ENCODE results near the gene ZNF74. TPM values are rescaled to one million over a fixed set of nuclear protein-coding genes. Genes with fewer than 3 reads are reported as not detected.

ZNF74 gene
- total RNA-seq, 1 donor from 2014 or later, result 54.2 TPM

DNA sequence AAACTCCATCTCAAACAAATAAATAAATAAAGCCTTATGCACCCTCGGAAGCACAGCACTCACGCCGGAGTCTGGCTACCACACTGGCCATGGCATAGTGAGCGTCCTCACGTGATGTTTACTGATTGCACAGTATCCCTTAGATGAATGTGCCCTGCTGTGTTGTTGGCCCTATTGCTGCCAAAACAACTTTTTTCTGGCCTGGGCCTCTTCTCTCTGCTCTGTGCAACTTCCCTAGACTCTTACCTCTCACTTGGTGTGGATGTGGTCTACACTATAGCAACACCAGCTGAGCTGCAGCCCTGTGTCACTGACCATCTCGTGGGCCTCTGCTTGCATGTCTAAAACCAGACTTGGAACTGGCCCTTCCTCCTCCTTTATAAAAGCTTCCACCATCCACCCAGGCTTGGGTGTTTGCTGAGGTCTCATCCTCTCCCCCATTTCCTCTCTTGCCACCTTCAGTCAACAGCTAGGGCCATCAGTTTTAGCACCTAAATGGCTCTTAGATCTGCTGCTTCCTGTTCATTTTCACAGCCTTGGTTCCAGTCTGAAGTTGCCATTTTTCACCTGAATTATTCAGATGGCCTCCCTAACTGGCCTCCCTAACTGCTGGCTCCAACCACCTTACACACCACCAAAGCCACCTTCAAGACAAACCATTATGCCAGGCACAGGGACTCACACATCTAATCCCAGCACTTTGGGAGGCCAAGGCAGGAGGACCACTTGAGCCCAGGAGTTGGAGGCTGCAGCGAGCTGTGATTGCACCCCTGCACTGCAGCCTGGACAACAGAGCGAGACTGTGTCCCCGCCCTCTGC, 9.2 kb downstream of the ZNF74 start:
- Mint-ChIP-seq H3K27me3 (ENCODE audit: low read depth) (no peaks in the 10 kb centered on the region), H3K4me3 (no peak overlapping the region), H3K4me1 (peaks cover 7% of the 10 kb centered on the region), H3K9me3 (no peaks in the 10 kb centered on the region), H3K36me3 (ENCODE audit: low read depth) (peaks cover 5% of the 10 kb centered on the region), H3K27ac (ENCODE audit: unreplicated experiment) (no peak overlapping the region)
- no peak for DNase-seq (ENCODE audit: low read depth, low spot score)
- TF ChIP-seq, protein P1, sequence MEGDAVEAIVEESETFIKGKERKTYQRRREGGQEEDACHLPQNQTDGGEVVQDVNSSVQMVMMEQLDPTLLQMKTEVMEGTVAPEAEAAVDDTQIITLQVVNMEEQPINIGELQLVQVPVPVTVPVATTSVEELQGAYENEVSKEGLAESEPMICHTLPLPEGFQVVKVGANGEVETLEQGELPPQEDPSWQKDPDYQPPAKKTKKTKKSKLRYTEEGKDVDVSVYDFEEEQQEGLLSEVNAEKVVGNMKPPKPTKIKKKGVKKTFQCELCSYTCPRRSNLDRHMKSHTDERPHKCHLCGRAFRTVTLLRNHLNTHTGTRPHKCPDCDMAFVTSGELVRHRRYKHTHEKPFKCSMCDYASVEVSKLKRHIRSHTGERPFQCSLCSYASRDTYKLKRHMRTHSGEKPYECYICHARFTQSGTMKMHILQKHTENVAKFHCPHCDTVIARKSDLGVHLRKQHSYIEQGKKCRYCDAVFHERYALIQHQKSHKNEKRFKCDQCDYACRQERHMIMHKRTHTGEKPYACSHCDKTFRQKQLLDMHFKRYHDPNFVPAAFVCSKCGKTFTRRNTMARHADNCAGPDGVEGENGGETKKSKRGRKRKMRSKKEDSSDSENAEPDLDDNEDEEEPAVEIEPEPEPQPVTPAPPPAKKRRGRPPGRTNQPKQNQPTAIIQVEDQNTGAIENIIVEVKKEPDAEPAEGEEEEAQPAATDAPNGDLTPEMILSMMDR (conservative IDR thresholded peaks at IDR 0.05), result no peak

DNA sequence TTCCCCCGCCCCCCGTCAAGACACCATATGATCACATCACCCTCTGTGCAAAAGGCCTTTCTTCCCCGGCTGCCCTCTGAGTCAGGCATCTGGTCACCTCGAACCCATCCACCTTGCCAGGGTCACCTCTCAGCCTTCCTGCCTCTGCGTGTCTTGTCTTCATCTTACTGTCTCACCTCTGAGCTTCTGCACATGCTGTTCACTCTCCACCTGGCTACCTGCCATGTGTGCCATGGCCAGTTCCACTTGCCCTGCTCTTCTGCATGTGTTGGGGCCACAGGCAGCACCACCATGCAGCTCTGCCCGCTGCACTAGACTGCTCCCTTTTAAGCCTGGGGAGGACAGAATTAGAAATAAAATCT, 9.8 kb downstream of the ZNF74 start:
- TF ChIP-seq, protein P1 (conservative IDR thresholded peaks at IDR 0.05), result no peak
- no peak for DNase-seq (ENCODE audit: low read depth, low spot score)
- no peak overlapping the region for H3K27ac Mint-ChIP-seq (ENCODE audit: unreplicated experiment)
- no peak overlapping the region for H3K4me3 Mint-ChIP-seq
- no peaks in the 10 kb centered on the region for H3K27me3 Mint-ChIP-seq (ENCODE audit: low read depth)
- peaks cover 1% of the 10 kb centered on the region for H3K4me1 Mint-ChIP-seq
- peaks cover 5% of the 10 kb centered on the region for H3K36me3 Mint-ChIP-seq (ENCODE audit: low read depth)
- no peaks in the 10 kb centered on the region for H3K9me3 Mint-ChIP-seq

DNA sequence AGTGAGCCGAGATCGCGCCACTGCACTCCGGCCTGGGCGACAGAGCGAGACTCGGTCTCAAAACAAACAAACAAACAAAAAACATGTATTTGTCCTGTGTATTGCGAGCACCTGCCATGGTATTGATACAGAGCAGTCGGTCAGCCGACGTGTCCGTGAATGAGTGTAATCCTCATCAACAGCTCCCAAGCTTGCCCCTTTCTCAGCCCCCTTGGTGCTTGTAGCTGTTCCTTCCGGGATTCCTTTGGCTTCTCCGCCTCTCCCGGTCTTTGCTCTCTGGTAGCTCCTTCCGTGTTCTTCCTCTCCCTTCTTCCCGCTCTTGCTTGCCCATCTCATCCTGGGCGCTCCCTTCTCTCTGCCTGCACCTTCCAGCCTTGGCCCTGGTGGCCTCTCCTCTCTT, 10.9 kb downstream of the ZNF74 start:
- no peaks in the 10 kb centered on the region for H3K9me3 Mint-ChIP-seq

DNA sequence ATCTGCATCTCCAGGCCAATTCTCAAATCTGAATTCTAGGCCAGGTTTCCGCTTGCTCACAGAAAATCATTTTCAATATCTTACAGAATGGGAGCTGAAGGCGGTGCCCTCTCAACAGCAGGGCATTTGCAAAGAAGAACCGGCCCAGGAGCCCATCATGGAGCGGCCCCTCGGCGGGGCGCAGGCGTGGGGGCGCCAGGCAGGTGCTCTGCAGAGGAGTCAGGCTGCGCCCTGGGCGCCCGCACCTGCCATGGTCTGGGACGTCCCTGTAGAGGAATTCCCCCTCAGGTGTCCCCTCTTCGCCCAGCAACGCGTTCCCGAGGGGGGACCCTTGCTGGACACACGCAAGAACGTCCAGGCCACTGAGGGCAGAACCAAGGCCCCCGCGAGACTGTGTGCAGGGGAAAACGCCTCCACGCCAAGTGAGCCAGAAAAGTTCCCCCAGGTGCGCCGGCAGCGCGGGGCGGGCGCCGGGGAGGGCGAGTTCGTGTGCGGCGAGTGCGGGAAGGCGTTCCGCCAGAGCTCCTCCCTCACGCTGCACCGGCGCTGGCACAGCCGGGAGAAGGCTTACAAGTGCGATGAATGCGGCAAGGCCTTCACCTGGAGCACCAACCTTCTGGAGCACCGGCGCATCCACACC, 11.5 kb downstream of the ZNF74 start:
- no peak overlapping the region for H3K4me3 Mint-ChIP-seq
- TF ChIP-seq, protein P1 (conservative IDR thresholded peaks at IDR 0.05), result no peak
- H3K36me3 Mint-ChIP-seq (ENCODE audit: low read depth), result peaks cover 3% of the 10 kb centered on the region
- no peaks in the 10 kb centered on the region for H3K4me1 Mint-ChIP-seq
- H3K9me3 Mint-ChIP-seq, result no peaks in the 10 kb centered on the region
- DNase-seq (ENCODE audit: low read depth, low spot score), result no peak
- no peaks in the 10 kb centered on the region for H3K27me3 Mint-ChIP-seq (ENCODE audit: low read depth)
- no peak overlapping the region for H3K27ac Mint-ChIP-seq (ENCODE audit: unreplicated experiment)

More for the DNA sequence above, 10.9 kb downstream of the ZNF74 start:
- DNase-seq (ENCODE audit: low read depth, low spot score), result no peak
- Mint-ChIP-seq H3K4me3 (no peak overlapping the region), H3K36me3 (ENCODE audit: low read depth) (peaks cover 4% of the 10 kb centered on the region), H3K27ac (ENCODE audit: unreplicated experiment) (no peak overlapping the region), H3K27me3 (ENCODE audit: low read depth) (no peaks in the 10 kb centered on the region), H3K4me1 (no peaks in the 10 kb centered on the region)
- TF ChIP-seq, protein P1 (conservative IDR thresholded peaks at IDR 0.05), result no peak

DNA sequence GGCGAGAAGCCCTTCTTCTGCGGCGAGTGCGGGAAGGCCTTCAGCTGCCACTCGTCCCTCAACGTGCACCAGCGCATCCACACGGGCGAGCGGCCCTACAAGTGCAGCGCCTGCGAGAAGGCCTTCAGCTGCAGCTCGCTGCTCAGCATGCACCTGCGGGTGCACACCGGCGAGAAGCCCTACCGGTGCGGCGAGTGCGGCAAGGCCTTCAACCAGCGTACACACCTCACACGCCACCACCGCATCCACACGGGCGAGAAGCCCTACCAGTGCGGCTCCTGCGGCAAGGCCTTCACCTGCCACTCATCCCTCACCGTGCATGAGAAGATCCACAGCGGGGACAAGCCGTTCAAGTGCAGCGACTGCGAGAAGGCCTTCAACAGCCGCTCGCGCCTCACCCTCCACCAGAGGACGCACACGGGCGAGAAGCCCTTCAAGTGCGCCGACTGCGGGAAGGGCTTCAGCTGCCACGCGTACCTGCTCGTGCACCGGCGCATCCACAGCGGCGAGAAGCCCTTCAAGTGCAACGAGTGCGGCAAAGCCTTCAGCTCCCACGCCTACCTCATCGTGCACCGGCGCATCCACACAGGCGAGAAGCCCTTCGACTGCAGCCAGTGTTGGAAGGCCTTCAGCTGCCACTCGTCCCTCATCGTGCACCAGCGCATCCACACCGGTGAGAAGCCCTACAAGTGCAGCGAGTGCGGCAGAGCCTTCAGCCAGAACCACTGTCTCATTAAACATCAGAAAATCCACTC, 12.2 kb downstream of the ZNF74 start:
- no peaks in the 10 kb centered on the region for H3K4me1 Mint-ChIP-seq
- TF ChIP-seq, protein P1 (conservative IDR thresholded peaks at IDR 0.05), result no peak
- H3K4me3 Mint-ChIP-seq, result no peak overlapping the region
- H3K9me3 Mint-ChIP-seq, result no peaks in the 10 kb centered on the region
- peaks cover 3% of the 10 kb centered on the region for H3K36me3 Mint-ChIP-seq (ENCODE audit: low read depth)
- DNase-seq (ENCODE audit: low read depth, low spot score), result no peak
- no peak overlapping the region for H3K27ac Mint-ChIP-seq (ENCODE audit: unreplicated experiment)
- no peaks in the 10 kb centered on the region for H3K27me3 Mint-ChIP-seq (ENCODE audit: low read depth)
